SU-DHL-6 (cell line): ENCODE measurements around the gene FAIM2.

Source experiments
- H2AFZ ChIP-seq: fragments of 200-600 bp; sonication (generic); 2 replicates; pipeline ENCODE4 v1.6.1; 2014; ENCODE audit warnings: low read depth, mild to moderate bottlenecking, moderate library complexity, mixed read lengths, antibody characterized with exemption, low read length; ENCODE audit not compliant: severe bottlenecking
- H3F3A ChIP-seq: fragments of 200-600 bp; shearing (Covaris generic); 2 replicates; pipeline ENCODE4 v1.6.0; 2016; ENCODE audit warnings: antibody characterized with exemption, mild to moderate bottlenecking; ENCODE audit not compliant: insufficient read depth
- H3K27ac ChIP-seq: fragments of 200-600 bp; sonication (generic); 2 replicates; pipeline ENCODE4 v1.5.1; 2016; ENCODE audit warnings: low read depth, mild to moderate bottlenecking, low read length, moderate library complexity, mixed read lengths
- H3K27me3 ChIP-seq: fragments of 200-600 bp; sonication (generic), shearing (Covaris generic); 2 replicates; pipeline ENCODE4 v1.6.0; 2014; ENCODE audit warnings: mild to moderate bottlenecking, low read length
- H3K36me3 ChIP-seq: fragments of 200-600 bp; sonication (generic); 2 replicates; pipeline ENCODE4 v1.6.1; 2014; ENCODE audit warnings: mild to moderate bottlenecking, low read length, mixed read lengths
- H3K4me2 ChIP-seq: fragments of 300-600, 200-600 bp; shearing (Covaris generic), sonication (generic); 2 replicates; pipeline ENCODE4 v1.6.0; 2014; ENCODE audit warnings: low read length, low read depth, mild to moderate bottlenecking; ENCODE audit not compliant: poor library complexity, severe bottlenecking
- H3K4me3 ChIP-seq: fragments of 200-600 bp; sonication (generic); 2 replicates; pipeline ENCODE4 v1.5.1; 2014; ENCODE audit warnings: antibody characterized with exemption, low read length, mild to moderate bottlenecking, mixed read lengths; ENCODE audit not compliant: insufficient read depth, poor library complexity, severe bottlenecking
- H3K79me2 ChIP-seq: fragments of 200-600 bp; sonication (generic); 2 replicates; pipeline ENCODE4 v1.6.1; 2014; ENCODE audit warnings: mild to moderate bottlenecking, low read length, moderate library complexity; ENCODE audit not compliant: insufficient read depth
- H3K9ac ChIP-seq: fragments of 200-600 bp; sonication (generic); 2 replicates; pipeline ENCODE4 v1.7.0; 2014; ENCODE audit warnings: mild to moderate bottlenecking, low read length
- H3K9me2 ChIP-seq: fragments of 200-600 bp; sonication (generic); replicated peaks from 2 replicates; pipeline ENCODE4 v1.6.1; 2014; ENCODE audit warnings: low read length; ENCODE audit not compliant: insufficient read depth
- H3K9me3 ChIP-seq: fragments of 200-600 bp; sonication (generic); 2 replicates; pipeline ENCODE4 v1.6.1; 2014; ENCODE audit warnings: low read length, mixed read lengths; ENCODE audit not compliant: insufficient read depth
- H4K20me1 ChIP-seq: fragments of 200-600 bp; sonication (generic); 2 replicates; pipeline ENCODE4 v1.6.1; 2014; ENCODE audit warnings: low read depth, mild to moderate bottlenecking, antibody characterized with exemption, low read length, moderate library complexity, mixed read lengths
- CTCF ChIP-seq: fragments of 200-600 bp; sonication (generic); IDR thresholded peaks from one replicate; pipeline ENCODE4 v1.5.1; 2017; ENCODE audit warnings: antibody characterized with exemption, mild to moderate bottlenecking, low read length, moderate library complexity; ENCODE audit not compliant: insufficient read depth, poor library complexity, severe bottlenecking
- EZH2phosphoT487 ChIP-seq: fragments of 200-600 bp; sonication (generic), shearing (Covaris generic); conservative IDR thresholded peaks from 2 replicates; pipeline ENCODE4 v1.6.1; 2018; ENCODE audit warnings: mild to moderate bottlenecking, antibody characterized with exemption, low read length, moderate library complexity, mixed read lengths

The FAIM2 gene

GRCh38 chr12:49901026-49901425 is 2.7 kb downstream of the FAIM2 start:
- no peak overlapping the region for H3K27ac ChIP-seq
- H3K36me3 ChIP-seq = no peaks in the 10 kb centered on the region
- H3K4me2 ChIP-seq = no peak overlapping the region
- no peaks in the 10 kb centered on the region for H4K20me1 ChIP-seq
- no peak for TF ChIP-seq EZH2phosphoT487
- no peak for TF ChIP-seq CTCF
- no peak overlapping the region for H2AFZ ChIP-seq
- H3K9ac ChIP-seq = no peak overlapping the region
- no peaks in the 10 kb centered on the region for H3K27me3 ChIP-seq
- H3K4me3 ChIP-seq = no peak overlapping the region
- no peaks in the 10 kb centered on the region for H3F3A ChIP-seq
- H3K9me2 ChIP-seq = no peaks in the 10 kb centered on the region
- H3K9me3 ChIP-seq = no peaks in the 10 kb centered on the region
- no peaks in the 10 kb centered on the region for H3K79me2 ChIP-seq

- Histone ChIP-seq H3K4me2 (no peak overlapping the region), H3K27ac (no peak overlapping the region)
- TF ChIP-seq EZH2phosphoT487 (no peak), CTCF (no peak)
Measured at GRCh38 chr12:49900371-49900770, 3.3 kb downstream of the FAIM2 start.

DNA sequence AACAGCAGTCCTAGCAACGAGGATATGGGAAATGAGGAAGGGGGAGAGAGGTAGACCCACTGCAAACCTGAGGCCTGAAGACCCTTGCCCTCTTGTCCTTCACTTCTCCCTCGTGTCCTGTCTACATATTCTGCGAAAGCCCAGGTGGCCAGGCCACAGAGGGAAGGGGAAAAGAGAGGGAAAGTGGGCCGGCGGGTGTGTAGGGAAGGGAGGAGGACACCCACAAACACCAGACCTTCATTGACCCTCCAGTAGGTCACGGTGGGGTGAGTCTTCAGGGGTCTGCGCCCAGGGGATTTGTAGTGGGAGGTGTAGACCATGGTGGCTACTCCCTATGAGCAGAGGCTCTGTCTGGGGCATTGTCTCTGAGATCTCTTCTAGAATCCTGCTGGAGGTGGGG is 3.8 kb downstream of the FAIM2 start:
- Histone ChIP-seq H3K79me2 (no peaks in the 10 kb centered on the region), H3F3A (no peaks in the 10 kb centered on the region), H4K20me1 (no peaks in the 10 kb centered on the region), H3K36me3 (no peaks in the 10 kb centered on the region), H3K27me3 (no peaks in the 10 kb centered on the region), H3K9me3 (no peaks in the 10 kb centered on the region), H3K9ac (no peak overlapping the region), H3K27ac (no peak overlapping the region), H3K9me2 (no peaks in the 10 kb centered on the region), H2AFZ (no peak overlapping the region), H3K4me2 (no peak overlapping the region), H3K4me3 (no peak overlapping the region)
- TF ChIP-seq EZH2phosphoT487 (no peak), CTCF (no peak)

More at GRCh38 chr12:49900371-49900770, 3.3 kb downstream of the FAIM2 start:
- Histone ChIP-seq H3K27me3 (no peaks in the 10 kb centered on the region), H3K79me2 (no peaks in the 10 kb centered on the region), H3F3A (no peaks in the 10 kb centered on the region), H3K9me3 (no peaks in the 10 kb centered on the region), H3K36me3 (no peaks in the 10 kb centered on the region), H3K4me3 (no peak overlapping the region), H3K9me2 (no peaks in the 10 kb centered on the region), H4K20me1 (no peaks in the 10 kb centered on the region), H2AFZ (no peak overlapping the region), H3K9ac (no peak overlapping the region)
